Measurements from ENCODE around the gene MLXIP.

DNA sequence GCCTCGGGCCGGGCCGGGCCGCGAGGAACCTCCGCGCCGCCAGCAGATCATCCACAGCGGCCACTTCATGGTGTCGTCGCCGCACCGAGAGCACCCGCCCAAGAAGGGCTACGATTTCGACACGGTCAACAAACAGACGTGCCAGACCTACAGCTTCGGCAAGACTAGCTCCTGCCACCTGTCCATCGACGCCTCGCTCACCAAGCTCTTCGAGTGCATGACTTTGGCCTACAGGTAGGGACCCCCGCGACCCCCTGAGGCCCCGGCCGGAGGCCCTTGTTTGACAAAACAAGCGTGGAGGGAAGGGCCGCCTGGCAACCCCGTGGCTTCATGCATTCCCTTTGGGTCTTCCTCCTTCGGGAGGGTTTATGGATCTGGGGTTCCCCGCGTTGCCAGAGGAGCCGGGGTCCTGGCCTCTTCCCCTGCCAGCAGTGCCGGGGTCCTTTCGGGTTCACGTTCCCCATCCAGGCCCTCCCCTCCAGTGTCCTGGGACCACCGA, 526 bp downstream of the MLXIP start:
- TF ChIP-seq, protein P1, sequence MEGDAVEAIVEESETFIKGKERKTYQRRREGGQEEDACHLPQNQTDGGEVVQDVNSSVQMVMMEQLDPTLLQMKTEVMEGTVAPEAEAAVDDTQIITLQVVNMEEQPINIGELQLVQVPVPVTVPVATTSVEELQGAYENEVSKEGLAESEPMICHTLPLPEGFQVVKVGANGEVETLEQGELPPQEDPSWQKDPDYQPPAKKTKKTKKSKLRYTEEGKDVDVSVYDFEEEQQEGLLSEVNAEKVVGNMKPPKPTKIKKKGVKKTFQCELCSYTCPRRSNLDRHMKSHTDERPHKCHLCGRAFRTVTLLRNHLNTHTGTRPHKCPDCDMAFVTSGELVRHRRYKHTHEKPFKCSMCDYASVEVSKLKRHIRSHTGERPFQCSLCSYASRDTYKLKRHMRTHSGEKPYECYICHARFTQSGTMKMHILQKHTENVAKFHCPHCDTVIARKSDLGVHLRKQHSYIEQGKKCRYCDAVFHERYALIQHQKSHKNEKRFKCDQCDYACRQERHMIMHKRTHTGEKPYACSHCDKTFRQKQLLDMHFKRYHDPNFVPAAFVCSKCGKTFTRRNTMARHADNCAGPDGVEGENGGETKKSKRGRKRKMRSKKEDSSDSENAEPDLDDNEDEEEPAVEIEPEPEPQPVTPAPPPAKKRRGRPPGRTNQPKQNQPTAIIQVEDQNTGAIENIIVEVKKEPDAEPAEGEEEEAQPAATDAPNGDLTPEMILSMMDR (conservative IDR thresholded peaks at IDR 0.05; ENCODE audit: low read depth, low read length) = no peak
- no peak for TF ChIP-seq EZH2 (IDR thresholded peaks at IDR 0.05; ENCODE audit: low read length, unreplicated experiment)

All from PC-3 (cell line).